Hypothalamus (tissue), 51 donors: ENCODE data around the gene MR1.
"Not testable (repeated sequence)": the region's sequence is repeated elsewhere in the genome, so short reads cannot be mapped to it uniquely, and the experiment has no call there.

ENCODE experiments used
- DNase-seq, 51 donors: peaks; one replicate each; lab custom pipeline; 2025; lab: John Stamatoyannopoulos, UW

Gene MR1

DNA sequence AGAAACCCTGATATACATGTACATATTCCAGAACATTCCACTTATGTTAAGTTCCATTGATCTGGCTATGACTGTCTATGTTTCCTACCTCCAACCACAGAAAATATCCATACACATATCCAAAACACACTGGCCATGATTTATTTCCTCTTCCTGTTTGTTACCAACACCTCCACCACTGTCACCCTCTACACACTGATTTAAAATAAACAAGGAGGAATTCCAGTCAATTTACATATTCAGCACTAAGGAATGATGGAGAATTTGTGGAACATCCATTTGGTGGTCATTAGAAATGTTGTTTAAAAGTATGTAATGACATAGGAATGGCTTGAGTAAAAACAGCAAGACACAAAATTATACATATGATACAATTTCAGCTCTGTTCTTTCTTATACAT, 5.6 kb upstream of the MR1 start:
- no peak for DNase-seq

DNA sequence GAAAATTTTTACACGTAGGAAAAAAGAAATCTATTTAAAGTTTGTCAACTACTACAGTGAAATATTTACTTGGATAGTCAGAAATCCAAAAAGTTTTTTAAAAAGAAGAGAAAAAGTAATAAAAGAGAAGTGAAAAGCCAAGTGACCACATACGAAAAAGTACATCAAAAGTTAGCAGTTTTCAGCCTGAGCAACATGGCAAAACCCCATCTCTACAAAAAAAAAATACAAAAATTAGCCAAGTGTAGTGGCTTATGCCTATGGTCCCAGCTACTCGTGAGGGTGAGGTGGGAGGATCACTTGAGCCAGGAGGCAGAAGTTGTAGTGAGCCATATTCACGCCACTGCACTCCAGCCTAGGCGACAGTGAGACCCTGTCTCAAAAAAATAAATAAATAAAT, 5.2 kb upstream of the MR1 start:
- no peak for DNase-seq

DNA sequence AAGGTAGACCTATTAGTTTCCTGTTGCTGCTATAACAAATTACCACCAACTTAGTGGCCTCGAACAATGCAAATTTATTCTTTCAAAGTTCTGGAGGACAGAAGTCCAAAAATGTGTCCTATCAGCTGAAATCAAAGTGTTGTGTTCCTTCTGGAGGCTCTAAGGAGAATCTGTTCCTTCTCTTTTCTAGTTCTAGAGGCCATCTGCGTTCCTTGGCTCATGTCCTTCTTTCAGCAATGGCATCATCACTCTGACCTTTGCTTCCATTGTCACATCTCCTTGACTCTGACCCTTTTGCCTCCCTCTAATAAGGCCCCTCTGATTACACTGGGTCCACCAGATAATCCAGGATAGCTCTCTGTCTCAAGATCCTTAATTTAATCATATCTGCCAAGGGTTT, 1.2 kb upstream of the MR1 start:
- no peak for DNase-seq

DNA sequence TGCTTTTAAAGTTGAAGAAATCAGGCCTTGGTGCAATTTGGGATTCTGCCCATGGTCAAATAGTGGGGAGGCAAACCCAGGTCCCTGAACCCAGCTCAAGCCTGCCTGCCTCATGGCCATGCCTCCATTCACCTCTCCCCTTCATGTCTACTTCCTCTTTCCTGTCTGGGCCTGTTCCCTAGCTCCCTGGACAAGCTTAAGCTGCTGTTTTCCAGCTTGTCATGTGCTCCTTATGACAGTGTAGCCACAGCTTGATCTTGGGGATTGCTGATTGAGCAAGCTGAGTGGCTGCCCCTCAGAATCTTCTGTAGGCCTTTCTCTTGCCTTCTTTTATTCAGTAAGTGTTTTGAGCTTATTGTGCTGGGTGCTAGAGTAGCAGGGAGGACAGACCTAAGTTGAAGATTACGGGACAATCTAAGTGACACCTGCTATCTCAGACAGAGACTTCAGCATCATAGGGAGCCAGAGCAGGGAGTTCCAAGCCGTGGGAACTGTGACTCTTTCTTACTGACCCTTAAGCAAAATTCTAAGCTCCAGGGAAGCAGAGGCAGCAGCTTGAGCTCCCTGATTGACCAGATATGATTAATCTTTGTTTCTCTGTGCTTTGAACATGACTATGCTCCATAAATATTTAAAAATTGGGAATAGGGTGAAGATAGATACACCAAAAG, 520 bp upstream of the MR1 start:
- DNase-seq = peak in 17 of 51 donors; percentile 9 to 49 (median 21)

DNA sequence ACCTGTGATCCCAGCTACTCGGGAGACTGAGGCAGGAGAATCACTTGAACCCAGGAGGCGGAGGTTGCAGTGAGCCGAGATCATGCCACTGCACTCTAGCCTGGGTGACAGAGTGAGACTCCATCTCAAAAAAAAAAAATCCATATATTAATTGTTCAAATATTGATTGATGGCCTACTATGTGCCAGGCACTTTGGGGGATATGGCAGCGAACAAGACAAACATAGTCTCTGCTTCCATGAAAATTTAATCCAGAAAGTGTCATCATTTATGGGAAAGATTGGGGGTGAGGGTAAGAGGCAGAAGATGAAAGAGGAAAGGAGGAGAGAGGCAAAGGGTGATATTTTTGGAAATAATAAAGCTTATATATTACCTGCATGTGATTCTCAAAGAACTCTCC, 1.4 kb downstream of the MR1 start:
- not testable (repeated sequence) for DNase-seq

DNA sequence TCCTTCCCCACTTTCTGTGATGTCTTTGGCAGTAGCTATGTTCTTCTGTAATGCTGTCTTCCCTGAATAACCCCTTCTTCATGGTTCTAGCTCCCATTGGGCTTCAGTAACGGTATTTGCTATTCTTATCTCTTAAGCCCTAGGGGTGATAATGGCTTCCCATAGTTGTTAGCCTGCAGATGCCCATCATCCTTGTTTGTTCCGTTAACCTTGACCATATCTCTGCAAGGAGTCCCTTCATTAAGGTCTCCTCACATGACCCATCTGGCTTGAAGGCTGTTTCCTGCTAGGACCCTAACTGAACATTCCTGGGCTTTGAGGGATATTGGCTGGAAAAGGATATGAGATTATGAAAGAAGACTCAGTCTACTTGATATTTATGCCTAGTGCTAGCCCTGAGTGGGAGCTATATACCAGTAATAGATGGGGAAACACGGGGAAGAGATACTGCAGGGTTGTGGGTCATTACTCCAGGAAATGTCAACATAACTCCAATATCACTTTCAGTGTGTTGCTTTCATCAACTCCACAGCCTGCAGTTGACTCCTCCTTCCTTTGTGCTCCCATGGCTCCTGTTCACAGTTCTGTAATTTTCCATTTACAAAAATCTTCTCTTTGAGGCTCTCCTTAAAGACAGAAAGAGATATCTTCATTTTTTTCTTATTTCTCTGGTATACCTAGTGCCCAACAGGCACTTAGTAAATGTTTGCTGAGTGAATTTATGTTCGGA, 2.5 kb downstream of the MR1 start:
- DNase-seq = no peak

DNA sequence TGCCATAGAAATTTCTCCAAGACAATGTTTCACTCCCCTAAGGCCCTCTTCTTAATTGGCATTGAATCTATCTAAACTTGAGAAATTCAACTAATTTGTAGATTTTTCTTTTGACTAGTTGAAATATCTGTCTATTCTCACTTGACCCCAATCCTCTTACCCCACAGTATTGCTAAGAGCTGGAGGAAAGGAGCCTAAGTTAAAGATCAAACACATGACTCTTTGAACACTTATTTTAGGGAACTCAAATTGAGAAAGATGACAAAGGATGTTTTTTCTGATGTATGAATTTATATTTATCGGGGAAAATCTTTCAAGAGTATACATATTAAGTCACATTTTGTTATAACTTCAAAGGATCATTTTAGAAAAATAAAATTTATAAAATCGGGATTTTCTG, 3.6 kb downstream of the MR1 start:
- no peak for DNase-seq

DNA sequence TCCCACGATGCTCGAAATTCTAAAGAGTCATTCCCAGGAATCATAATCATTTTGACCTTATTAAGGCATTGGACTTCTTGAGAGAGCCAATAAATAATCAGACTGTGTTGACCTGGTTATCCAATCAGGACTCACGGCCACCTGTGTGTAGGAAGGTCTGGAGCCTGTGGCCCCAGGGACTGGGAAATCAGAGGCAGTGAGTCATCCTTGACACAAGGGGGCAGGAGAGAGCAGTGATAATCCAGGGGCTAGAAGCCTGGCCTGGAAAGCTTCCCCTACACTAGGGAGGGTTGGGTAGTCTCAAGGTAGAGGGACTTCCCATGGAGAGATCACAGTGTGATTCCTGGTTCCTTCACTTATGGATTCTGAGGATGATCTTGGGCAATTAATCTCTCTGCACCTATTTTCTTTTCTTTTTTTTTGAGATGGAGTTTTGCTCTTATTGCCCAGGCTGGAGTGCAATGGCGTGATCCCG, 4.7 kb downstream of the MR1 start:
- DNase-seq = peak in 24 of 51 donors; percentile 5 to 60 (median 18)

DNA sequence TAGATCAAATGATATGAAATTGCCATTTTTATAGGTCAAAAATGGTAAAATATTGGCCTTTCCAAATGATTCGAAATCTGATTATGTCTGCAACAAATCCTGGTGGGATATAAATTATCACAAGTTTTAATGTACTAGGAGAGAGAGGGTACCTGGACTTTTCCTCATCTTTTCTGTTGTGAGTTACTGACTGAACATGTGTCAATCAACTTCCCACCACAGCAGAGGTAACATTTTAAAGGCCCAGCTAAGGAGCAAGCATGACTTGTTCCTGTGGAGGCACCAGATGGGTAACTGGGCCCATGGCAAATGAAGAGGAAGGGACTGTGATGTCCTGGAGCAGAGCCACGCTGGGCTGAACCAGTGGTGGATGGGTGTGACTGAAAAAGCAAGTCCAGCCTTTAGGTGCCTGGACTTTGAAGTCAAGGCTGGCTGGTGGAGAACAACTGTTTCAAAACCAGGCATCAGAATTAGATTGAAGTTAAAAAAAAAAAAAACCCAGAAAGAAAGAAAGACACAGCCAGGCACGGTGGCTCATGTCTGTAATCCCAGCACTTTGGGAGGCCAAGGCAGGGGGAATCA, 6.6 kb downstream of the MR1 start:
- DNase-seq = no peak

DNA sequence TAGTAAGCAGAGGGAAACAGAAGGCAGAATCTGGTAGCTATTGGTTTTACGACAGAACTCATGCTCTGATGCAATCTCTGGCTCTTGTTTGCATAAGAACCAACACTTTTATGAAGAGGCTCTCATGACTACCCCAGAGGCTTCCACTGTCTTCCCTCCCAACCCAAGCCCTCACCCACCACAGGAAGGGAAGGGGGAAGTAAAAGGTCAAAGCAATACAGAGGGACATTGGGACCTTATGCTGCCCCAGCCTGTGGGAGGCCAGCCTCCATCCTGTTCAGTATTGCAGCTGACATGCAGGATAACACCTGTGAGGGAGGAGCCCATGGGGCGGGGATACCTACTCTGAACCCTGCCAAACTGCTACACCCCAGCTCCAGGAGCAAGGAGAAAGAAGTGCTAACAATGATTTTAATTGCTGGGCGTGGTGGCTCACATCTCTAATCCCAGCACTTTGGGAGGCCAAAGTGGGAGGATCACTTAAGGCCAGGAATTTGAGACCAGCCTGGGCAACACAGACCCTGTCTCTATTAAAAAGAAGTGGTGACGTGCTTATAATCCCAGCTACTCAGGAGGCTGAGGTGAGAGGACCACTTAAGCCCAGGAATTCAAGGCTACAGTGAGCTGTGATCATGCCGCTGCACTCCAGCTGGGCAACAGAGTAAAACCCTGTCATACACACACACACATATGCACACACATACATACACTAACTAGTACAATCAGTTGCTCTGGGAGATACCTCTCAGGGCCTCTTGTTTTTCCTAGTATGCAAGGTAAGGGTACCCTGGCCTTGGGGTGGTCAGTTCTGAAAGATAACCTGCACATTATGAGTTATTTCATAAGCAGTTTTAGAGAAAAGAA, 9.5 kb downstream of the MR1 start:
- DNase-seq = no peak

DNA sequence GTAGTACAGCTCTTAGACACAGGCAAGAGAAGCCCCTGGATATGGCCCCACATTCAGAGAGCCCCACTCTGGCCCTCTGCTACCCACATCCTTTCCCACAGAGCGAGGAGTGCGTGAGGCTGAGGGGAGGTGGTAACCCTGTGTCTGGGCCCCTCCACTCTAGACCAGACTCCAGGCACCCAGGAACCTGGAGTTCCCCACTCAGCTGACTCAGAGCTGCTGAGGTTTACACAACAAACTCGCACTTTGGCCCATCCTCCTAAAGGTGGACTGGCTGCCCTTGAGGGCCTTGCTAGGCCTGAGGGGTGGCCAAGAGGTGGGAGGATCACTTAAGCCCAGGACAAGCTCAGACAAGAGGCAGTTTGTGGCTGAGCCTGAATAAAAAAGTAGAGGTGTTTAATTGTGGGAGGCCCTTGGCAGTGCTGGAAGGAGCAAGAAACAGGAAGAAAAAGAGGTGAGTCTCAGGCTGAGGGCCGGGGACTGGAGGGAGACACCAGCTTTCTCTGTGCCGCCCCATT, 10.7 kb downstream of the MR1 start:
- no peak for DNase-seq

DNA sequence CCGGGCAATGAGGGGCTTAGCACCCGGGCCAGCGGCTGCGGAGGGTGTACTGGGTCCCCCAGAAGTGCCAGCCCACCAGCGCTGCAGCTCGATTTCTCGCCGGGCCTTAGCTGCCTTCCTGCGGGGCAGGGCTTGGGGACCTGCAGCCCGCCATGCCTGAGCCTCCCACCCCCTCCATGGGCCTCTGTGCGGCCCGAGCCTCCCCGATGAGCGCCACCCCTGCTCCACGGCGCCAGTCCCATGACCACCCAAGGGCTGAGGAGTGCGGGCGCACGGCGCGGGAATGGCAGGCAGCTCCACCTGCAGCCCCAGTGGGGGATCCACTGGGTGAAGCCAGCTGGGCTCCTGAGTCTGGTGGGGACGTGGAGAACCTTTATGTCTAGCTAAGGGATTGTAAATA, 12.2 kb downstream of the MR1 start:
- not testable (repeated sequence) for DNase-seq

DNA sequence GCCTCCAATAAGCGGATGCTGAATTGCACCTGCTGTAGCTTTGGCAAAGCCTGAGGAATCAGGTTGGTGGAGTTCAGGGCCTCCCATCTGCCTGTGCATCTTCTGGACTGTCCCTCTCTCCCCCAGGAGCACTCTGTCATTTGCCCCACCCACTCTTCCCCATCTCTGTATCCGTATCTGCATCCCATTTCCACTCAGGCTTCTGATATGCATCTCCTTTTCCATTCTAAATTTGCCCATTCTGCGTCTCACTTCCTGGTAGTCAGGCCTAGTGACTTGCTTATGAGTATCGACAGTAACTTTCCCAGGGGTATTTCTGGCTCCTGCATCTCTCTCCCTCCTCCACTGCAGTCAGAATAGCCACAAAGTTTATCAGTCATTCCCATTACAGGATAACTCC, 15.6 kb downstream of the MR1 start:
- DNase-seq = no peak

DNA sequence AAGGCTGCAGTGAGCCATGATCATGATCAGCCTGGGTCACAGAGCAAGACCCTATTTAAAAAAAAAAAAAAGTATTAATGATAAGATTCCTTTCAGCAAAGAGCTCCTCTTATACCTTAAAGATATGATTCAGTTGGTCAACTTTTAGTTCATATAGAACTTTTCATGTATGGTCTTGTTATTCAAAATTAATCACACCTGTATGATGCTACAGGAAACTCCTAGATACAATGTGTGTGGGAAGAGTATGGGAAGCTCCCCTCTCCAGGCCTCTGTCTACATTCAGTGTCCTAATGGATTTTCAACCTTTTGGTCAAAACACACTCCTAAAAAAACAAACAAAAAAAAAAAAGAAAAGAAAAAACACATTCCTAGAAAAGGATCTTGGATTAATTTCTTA, 17.1 kb downstream of the MR1 start:
- no peak for DNase-seq

DNA sequence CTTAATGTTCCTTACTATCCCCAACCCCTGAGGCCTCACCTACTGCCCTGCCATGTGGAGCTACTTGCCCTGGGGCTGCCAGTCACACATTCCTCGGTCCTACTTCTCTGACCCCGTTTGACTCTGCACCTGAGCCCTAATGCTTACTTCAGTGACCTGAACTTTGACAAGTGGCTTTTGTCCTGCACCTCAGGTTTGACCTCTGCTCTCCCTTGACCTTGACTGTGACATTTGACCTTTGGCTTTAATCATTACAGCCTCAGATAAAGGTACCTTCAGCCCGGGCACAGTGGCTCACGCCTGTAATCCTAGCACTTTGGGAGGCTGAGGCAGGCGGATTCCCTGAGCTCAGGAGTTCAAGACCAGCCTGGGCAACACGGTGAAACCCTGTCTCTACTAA, 22.8 kb downstream of the MR1 start:
- no peak for DNase-seq

DNA sequence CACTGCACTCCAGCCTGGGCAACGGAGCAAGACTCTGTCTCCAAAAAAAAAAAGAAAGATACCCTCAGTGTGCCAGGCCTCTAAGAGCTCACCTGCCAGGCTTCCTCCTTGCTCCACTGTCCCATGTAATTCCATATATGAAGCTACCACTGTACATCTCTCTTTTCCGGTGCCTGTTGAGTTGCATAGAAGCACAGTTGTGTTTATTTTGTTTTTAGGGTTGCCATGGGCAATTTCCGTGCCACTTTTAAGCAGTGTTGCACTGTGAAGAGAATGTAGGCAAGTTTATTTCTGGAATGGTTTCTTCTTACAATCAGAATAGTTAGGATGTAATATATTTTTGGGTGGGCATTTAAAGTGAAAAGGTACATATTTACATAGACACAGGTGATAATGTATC, 23.3 kb downstream of the MR1 start:
- no peak for DNase-seq

DNA sequence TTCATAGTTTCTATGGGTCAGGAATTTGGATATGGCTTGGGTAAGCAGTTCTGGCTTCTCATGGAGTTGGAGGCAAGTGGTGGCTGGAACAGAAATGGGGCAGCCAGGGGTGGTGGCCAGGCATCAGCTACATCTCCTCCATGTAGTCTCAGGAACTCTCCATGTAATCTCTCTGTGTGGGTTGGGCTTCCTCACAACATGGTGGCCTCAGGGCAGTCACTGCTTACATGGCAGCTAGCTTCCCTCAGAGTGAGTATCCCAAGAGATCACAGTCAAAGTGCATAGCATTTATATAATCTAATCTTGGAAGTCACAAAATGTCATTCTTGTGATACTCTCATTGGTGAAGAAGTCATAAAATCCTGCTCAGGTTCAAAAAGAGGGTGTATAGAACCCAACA, 25.7 kb downstream of the MR1 start:
- DNase-seq = no peak

DNA sequence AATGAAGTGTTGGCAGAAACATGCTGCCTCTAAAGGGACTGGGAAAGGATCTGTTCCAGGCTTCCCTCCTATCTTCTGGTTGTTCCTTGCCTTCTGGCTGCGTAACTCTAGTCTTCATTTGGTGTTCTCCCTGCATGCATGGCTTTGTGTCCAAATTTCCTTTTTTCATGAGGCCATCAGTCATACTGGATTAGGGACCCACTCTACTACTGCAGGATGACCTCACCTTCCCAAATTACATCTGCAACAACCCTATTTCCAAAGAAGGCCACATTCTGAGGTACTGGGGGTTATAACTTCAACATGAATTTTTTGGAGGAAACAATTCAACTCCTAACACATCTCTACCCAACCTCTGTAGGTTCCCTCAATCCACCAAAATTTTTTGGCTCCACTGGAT, 26.3 kb downstream of the MR1 start:
- no peak for DNase-seq

DNA sequence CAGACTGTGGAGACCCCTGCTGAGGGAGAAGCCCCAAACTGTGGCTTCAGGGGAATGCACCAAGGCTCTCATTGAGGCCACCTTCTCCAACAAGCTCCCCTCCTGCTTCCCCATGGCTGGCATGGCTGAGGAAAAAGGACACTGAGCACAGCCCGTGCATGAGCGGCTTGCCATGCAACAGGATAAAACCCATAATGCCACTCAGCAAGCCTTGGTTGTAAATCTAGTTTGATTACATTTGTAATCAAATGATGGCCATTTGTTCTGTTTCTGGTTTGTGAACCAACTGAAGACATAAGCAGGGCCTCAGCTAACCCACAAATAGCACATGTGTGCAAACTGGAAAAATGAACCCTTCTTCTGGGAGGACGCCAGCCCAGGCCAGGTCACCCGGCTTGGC, 27.2 kb downstream of the MR1 start:
- DNase-seq = not testable (repeated sequence)

DNA sequence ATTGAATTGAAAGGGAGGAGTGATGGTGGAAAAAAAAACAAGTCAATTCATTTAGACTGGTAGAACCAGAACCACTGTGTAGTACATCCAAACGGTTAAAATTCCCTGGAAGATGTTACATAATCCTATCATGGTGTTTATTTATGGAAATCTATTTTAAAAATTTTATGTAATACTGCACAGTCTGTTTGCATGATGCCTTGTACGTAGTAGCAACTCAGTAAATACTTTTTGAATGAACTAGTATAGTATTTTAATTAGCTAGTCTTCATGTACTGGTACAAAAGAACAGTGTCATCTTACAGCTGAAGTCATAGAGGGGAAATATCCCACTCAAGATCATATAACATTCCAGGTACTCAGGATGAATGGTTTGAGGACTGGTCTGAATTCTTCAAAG, 27.7 kb downstream of the MR1 start:
- DNase-seq = no peak
